GM23248 (cell line): ENCODE data around the gene CEMIP2. TPM values are rescaled to one million over a fixed set of nuclear protein-coding genes. Genes with fewer than 3 reads are reported as not detected.

Experiments used
- DNase-seq: peaks from one replicate; pipeline ENCODE4 v3.0.0-alpha.2; 2015
- H2AFZ ChIP-seq: fragments of 200-600 bp; sonication (generic); 2 replicates; pipeline ENCODE4 v1.6.1; 2016; ENCODE audit warnings: antibody characterized with exemption
- H3F3A ChIP-seq: fragments of 200-600 bp; sonication (generic); 2 replicates; pipeline ENCODE4 v1.6.1; 2016; ENCODE audit warnings: mild to moderate bottlenecking, antibody characterized with exemption, mixed run types; ENCODE audit not compliant: insufficient read depth
- H3K27ac ChIP-seq: fragments of 200-600 bp; sonication (generic); 2 replicates; pipeline ENCODE4 v1.5.1; 2016; ENCODE audit warnings: mild to moderate bottlenecking
- H3K27me3 ChIP-seq: fragments of 200-600 bp; sonication (generic); replicated peaks from 2 replicates; pipeline ENCODE4 v1.6.1; 2016; ENCODE audit warnings: mild to moderate bottlenecking; ENCODE audit not compliant: insufficient read depth
- H3K36me3 ChIP-seq: fragments of 200-600 bp; sonication (generic); 2 replicates; pipeline ENCODE4 v1.6.1; 2016; ENCODE audit warnings: low read depth, mild to moderate bottlenecking
- H3K4me1 ChIP-seq: fragments of 200-600 bp; sonication (generic); 2 replicates; pipeline ENCODE4 v1.6.1; 2016; ENCODE audit warnings: mild to moderate bottlenecking; ENCODE audit not compliant: insufficient read depth
- H3K4me2 ChIP-seq: fragments of 200-600 bp; sonication (generic); one replicate; pipeline ENCODE4 v1.6.1; 2016; ENCODE audit warnings: mild to moderate bottlenecking; ENCODE audit not compliant: unreplicated experiment
- H3K4me3 ChIP-seq: fragments of 200-600 bp; sonication (generic); 2 replicates; pipeline ENCODE4 v1.5.1; 2016; ENCODE audit warnings: mild to moderate bottlenecking
- H3K79me2 ChIP-seq: fragments of 200-600 bp; sonication (generic); 2 replicates; pipeline ENCODE4 v1.6.1; 2016; ENCODE audit warnings: mild to moderate bottlenecking; ENCODE audit not compliant: insufficient read depth
- H3K9ac ChIP-seq: fragments of 200-600 bp; sonication (generic); 2 replicates; pipeline ENCODE4 v1.6.1; 2016; ENCODE audit warnings: mild to moderate bottlenecking
- H3K9me2 ChIP-seq: fragments of 200-600 bp; sonication (generic); 2 replicates; pipeline ENCODE4 v1.6.1; 2016; ENCODE audit warnings: mixed run types, mild to moderate bottlenecking, moderate library complexity; ENCODE audit not compliant: insufficient read depth
- H3K9me3 ChIP-seq: fragments of 200-600 bp; sonication (generic); one replicate; pipeline ENCODE4 v1.6.1; 2017; ENCODE audit warnings: low read depth
- H4K20me1 ChIP-seq: fragments of 200-600 bp; sonication (generic); 2 replicates; pipeline ENCODE4 v1.6.0; 2016; ENCODE audit not compliant: insufficient read depth
- EZH2 ChIP-seq: fragments of 200-600 bp; sonication (generic); IDR thresholded peaks from 2 replicates; pipeline ENCODE4 v1.6.1; 2018; ENCODE audit warnings: antibody characterized with exemption, mild to moderate bottlenecking; ENCODE audit not compliant: insufficient read depth, poor library complexity, severe bottlenecking
- EZH2phosphoT487 ChIP-seq: fragments of 200-600 bp; sonication (generic); IDR thresholded peaks from 2 replicates; pipeline ENCODE4 v1.6.1; 2018; ENCODE audit warnings: antibody characterized with exemption, moderate library complexity, mild to moderate bottlenecking, low read depth; ENCODE audit not compliant: insufficient read depth
- WGBS, 2 experiments: methylation state at CpG; one replicate each; pipeline ENCODE4 v1.1.6; 2015 to 2017; ENCODE audit warnings: low lambda C conversion rate in 2 of 2, low coverage in 1 of 2; ENCODE audit errors: missing lambda C conversion rate in 2 of 2; 5-methylcytosine and 5-hydroxymethylcytosine counted together
- in situ Hi-C: fragments of 300-500 bp; cut with MboI; formaldehyde crosslinking; loops from 2 replicates; pipeline ENCODE4 v1.15.0; 2020
- polyA plus RNA-seq: library from polyadenylated mRNA; unstranded; fragments of >200 nt; fragmentation: Nextera tagmentation; extraction: Ambion mirVana; gene quantifications from 2 replicates; pipeline ENCODE4 v1.2.1, GENCODE V29; 2016
- total RNA-seq: library from RNA; depleted of rRNA; stranded (reverse); fragments of >200 nt; shearing (Covaris generic); gene quantifications from 2 replicates; pipeline ENCODE4 v1.2.3, GENCODE V29; 2014

CEMIP2 gene
- total and polyA plus RNA-seq, 2 experiments from 2014 or later: 12.7 to 40.4 TPM

GRCh38 chr9:71762900-71763653 is 5.2 kb downstream of the CEMIP2 start:
- Histone ChIP-seq H3K27ac (peak overlapping the region; percentile 78), H3K9me2 (no peaks in the 10 kb centered on the region), H3K4me1 (peaks cover 66% of the 10 kb centered on the region), H4K20me1 (no peaks in the 10 kb centered on the region), H3K36me3 (no peaks in the 10 kb centered on the region), H3K9me3 (no peaks in the 10 kb centered on the region), H3K9ac (peak overlapping the region; percentile 38), H3F3A (peaks cover 48% of the 10 kb centered on the region), H3K79me2 (peaks cover 88% of the 10 kb centered on the region), H3K4me3 (peak overlapping the region; percentile 100), H3K4me2 (peak overlapping the region; percentile 87), H3K27me3 (no peaks in the 10 kb centered on the region), H2AFZ (no peak overlapping the region)
- no peak for TF ChIP-seq EZH2phosphoT487
- TF ChIP-seq EZH2: no peak
- WGBS, 2 experiments: 39 to 45% methylated on average over 2 of the region's 2 CpGs
- DNase-seq: peak; percentile 83
- in situ Hi-C loops: no loop called here

GRCh38 chr9:71761938-71762353 is 6.4 kb downstream of the CEMIP2 start:
- in situ Hi-C loops: no loop called here

GRCh38 chr9:71760901-71761300 is 7.4 kb downstream of the CEMIP2 start:
- no peak for TF ChIP-seq EZH2
- no peak for TF ChIP-seq EZH2phosphoT487
- Histone ChIP-seq H3K36me3 (no peaks in the 10 kb centered on the region), H3F3A (peaks cover 48% of the 10 kb centered on the region), H3K9me3 (no peaks in the 10 kb centered on the region), H3K27ac (no peak overlapping the region), H3K4me3 (no peak overlapping the region), H4K20me1 (no peaks in the 10 kb centered on the region), H3K9me2 (no peaks in the 10 kb centered on the region), H3K4me1 (peaks cover 51% of the 10 kb centered on the region), H3K4me2 (no peak overlapping the region), H3K9ac (no peak overlapping the region), H3K79me2 (peaks cover 88% of the 10 kb centered on the region), H3K27me3 (no peaks in the 10 kb centered on the region), H2AFZ (no peak overlapping the region)
- WGBS, 2 experiments: 75 to 78% methylated on average over 5 of the region's 5 CpGs
- in situ Hi-C loops: no loop called here
- DNase-seq: no peak

More at GRCh38 chr9:71761938-71762353, 6.4 kb downstream of the CEMIP2 start:
- Histone ChIP-seq H3K9me2 (no peaks in the 10 kb centered on the region), H3K9ac (no peak overlapping the region), H3K27me3 (no peaks in the 10 kb centered on the region), H4K20me1 (no peaks in the 10 kb centered on the region), H3F3A (peaks cover 48% of the 10 kb centered on the region), H3K79me2 (peaks cover 88% of the 10 kb centered on the region), H3K4me2 (peak overlapping the region; percentile 87), H3K36me3 (no peaks in the 10 kb centered on the region), H3K27ac (peak overlapping the region; percentile 78; the same call in 1 of the 2 replicates), H3K4me3 (no peak overlapping the region), H2AFZ (no peak overlapping the region), H3K9me3 (no peaks in the 10 kb centered on the region), H3K4me1 (peaks cover 61% of the 10 kb centered on the region)
- no peak for TF ChIP-seq EZH2
- no peak for TF ChIP-seq EZH2phosphoT487
- 88 to 94% methylated on average over 5 of the region's 5 CpGs for WGBS, 2 experiments
- no peak for DNase-seq

GRCh38 chr9:71758785-71759184 is 9.5 kb downstream of the CEMIP2 start:
- in situ Hi-C loops: no loop called here
- Histone ChIP-seq H3K79me2 (peaks cover 89% of the 10 kb centered on the region), H2AFZ (no peak overlapping the region), H3K4me2 (no peak overlapping the region), H3K9me3 (no peaks in the 10 kb centered on the region), H3K36me3 (no peaks in the 10 kb centered on the region), H3K27ac (no peak overlapping the region), H3K4me1 (peaks cover 30% of the 10 kb centered on the region), H3K9ac (no peak overlapping the region), H4K20me1 (0 out of 2 replicates have a peak, but pooled peaks cover 4% of the 10 kb centered on the region), H3K4me3 (no peak overlapping the region), H3F3A (peaks cover 36% of the 10 kb centered on the region), H3K27me3 (no peaks in the 10 kb centered on the region), H3K9me2 (no peaks in the 10 kb centered on the region)
- DNase-seq: no peak
- TF ChIP-seq EZH2 (no peak), EZH2phosphoT487 (no peak)
- 97 to 100% methylated on average over 2 of the region's 2 CpGs for WGBS, 2 experiments
